ENCODE results near the gene NOP9. TPM values are rescaled to one million over a fixed set of nuclear protein-coding genes. Genes with fewer than 3 reads are reported as not detected.

NOP9 gene, protein sequence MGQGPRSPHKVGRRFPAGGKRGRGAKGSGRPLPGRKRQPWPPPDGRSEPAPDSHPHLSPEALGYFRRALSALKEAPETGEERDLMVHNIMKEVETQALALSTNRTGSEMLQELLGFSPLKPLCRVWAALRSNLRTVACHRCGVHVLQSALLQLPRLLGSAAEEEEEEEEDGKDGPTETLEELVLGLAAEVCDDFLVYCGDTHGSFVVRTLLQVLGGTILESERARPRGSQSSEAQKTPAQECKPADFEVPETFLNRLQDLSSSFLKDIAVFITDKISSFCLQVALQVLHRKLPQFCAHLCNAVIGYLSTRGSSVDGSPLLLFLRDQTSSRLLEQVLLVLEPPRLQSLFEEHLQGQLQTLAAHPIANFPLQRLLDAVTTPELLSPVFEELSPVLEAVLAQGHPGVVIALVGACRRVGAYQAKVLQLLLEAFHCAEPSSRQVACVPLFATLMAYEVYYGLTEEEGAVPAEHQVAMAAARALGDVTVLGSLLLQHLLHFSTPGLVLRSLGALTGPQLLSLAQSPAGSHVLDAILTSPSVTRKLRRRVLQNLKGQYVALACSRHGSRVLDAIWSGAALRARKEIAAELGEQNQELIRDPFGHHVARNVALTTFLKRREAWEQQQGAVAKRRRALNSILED
- 14.8 and 24.7 TPM in 2 replicates for total RNA-seq (ENCODE audit: low replicate concordance)

DNA sequence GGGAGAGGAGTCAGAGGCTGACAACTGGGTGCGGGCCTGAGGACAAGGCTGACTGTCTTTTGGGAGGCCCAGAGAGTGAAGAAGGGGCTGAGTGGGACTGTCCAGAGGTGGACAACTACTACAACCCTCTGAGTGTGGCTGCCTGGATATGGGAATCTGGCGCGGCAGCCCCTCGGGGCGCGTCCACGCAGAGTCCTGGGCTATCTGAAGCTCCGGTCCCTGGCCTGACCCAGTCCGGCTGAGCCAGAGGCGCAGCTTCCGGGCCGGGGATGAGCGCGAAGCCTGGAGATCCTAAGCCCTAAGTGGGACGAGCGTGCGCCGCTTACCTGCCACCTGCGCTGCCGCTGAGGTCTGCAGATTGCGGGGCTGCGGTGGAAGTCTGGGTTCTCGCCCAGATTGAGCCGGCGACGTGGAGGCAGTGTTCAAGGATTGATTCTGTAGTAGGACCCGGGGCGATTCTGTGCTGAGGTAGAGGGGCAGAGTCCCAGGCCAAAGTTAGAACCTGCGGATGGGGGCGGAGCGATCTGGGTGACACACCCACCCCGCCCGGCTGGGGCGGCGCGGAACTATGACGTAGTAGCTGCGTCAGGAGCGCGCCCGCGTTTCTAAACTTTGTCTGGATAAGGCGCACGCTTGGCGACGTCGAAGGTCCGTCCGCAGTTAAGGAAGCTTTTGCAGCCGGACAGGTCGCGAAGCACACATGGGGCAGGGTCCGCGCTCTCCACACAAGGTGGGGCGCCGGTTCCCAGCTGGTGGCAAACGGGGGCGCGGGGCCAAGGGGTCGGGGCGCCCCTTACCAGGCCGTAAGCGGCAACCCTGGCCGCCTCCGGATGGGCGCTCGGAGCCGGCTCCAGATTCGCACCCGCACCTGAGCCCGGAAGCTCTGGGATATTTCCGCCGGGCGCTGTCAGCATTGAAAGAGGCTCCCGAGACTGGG is at the start of gene NOP9, which contains the start of gene DHRS1:
NOP9 (plus strand) TSS at position 596 of the 937 bp plus-strand sequence; CDS start at position 701, 105 bp downstream.
DHRS1 (minus strand) TSS at position 526 of the 937 bp plus-strand sequence. CDS start 674 bp downstream, outside the sequence.
- Mint-ChIP-seq H3K27ac (peak within 1 kb of the TSS; percentile 67), H3K36me3 (peaks cover 16% of the 10 kb centered on the region), H3K27me3 (ENCODE audit: insufficient read depth, low read depth) (peaks cover 4% of the 10 kb centered on the region), H3K4me3 (peak within 1 kb of the TSS; percentile 94), H3K4me1 (peaks cover 25% of the 10 kb centered on the region), H3K9me3 (no peaks in the 10 kb centered on the region)
- Histone ChIP-seq H3F3A (ENCODE audit: low read depth) (peaks cover 12% of the 10 kb centered on the region), H3K4me2 (peak within 1 kb of the TSS; percentile 86), H3K27ac (peak within 1 kb of the TSS; percentile 30), H3K4me1 (peaks cover 16% of the 10 kb centered on the region), H3K9me3 (ENCODE audit: low read depth) (no peaks in the 10 kb centered on the region), H3K36me3 (no peaks in the 10 kb centered on the region), H2AFZ (replicated peaks) (peak within 1 kb of the TSS; percentile 96), H3K79me2 (ENCODE audit: low read depth) (peaks cover 17% of the 10 kb centered on the region), H4K20me1 (ENCODE audit: low read depth) (no peaks in the 10 kb centered on the region), H3K27me3 (no peaks in the 10 kb centered on the region), H3K9ac (peak within 1 kb of the TSS; percentile 83), H3K4me3 (peak within 1 kb of the TSS; percentile 91)
- peak; percentile 96 for DNase-seq (ENCODE audit: low spot score)
- no peak for TF ChIP-seq EZH2 (IDR thresholded peaks at IDR 0.05)
- TF ChIP-seq, protein P1, sequence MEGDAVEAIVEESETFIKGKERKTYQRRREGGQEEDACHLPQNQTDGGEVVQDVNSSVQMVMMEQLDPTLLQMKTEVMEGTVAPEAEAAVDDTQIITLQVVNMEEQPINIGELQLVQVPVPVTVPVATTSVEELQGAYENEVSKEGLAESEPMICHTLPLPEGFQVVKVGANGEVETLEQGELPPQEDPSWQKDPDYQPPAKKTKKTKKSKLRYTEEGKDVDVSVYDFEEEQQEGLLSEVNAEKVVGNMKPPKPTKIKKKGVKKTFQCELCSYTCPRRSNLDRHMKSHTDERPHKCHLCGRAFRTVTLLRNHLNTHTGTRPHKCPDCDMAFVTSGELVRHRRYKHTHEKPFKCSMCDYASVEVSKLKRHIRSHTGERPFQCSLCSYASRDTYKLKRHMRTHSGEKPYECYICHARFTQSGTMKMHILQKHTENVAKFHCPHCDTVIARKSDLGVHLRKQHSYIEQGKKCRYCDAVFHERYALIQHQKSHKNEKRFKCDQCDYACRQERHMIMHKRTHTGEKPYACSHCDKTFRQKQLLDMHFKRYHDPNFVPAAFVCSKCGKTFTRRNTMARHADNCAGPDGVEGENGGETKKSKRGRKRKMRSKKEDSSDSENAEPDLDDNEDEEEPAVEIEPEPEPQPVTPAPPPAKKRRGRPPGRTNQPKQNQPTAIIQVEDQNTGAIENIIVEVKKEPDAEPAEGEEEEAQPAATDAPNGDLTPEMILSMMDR (IDR thresholded peaks at IDR 0.05), result no peak
- TF ChIP-seq EZH2phosphoT487 (IDR thresholded peaks at IDR 0.05), result no peak

DNA sequence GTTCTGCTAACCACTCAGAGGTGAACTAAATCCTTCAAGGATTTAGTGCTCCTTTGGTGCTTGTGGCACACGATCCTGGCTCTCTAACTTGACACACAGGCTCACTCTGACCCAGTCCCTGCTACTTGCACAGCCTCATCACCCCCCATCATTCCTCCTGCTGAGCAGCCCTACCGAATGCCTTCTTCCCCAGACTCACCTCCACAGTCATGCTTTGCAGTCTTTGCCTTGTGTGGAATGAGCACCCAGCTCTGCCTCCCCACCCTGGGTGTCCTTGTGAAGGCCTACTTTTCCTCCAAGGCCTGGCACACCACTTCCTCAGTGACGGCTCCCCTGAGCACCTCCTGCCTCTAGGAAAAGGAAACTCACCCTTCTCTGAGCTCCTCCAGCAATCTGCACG is 49.3 kb upstream of the NOP9 start:
- Mint-ChIP-seq H3K36me3 (no peaks in the 10 kb centered on the region), H3K27ac (peak overlapping the region; percentile 47), H3K27me3 (ENCODE audit: insufficient read depth, low read depth) (peaks cover 4% of the 10 kb centered on the region), H3K4me1 (no peaks in the 10 kb centered on the region), H3K4me3 (peak overlapping the region; percentile 27), H3K9me3 (no peaks in the 10 kb centered on the region)
- TF ChIP-seq EZH2phosphoT487 (IDR thresholded peaks at IDR 0.05) (no peak), EZH2 (IDR thresholded peaks at IDR 0.05) (no peak)
- TF ChIP-seq, protein P1 (IDR thresholded peaks at IDR 0.05), result no peak
- Histone ChIP-seq H3K4me1 (no peaks in the 10 kb centered on the region), H3K4me3 (no peak overlapping the region), H2AFZ (replicated peaks) (no peak overlapping the region), H4K20me1 (ENCODE audit: low read depth) (no peaks in the 10 kb centered on the region), H3K27ac (no peak overlapping the region), H3K4me2 (no peak overlapping the region), H3K36me3 (no peaks in the 10 kb centered on the region), H3K27me3 (no peaks in the 10 kb centered on the region), H3K79me2 (ENCODE audit: low read depth) (no peaks in the 10 kb centered on the region), H3F3A (ENCODE audit: low read depth) (no peaks in the 10 kb centered on the region), H3K9ac (no peak overlapping the region), H3K9me3 (ENCODE audit: low read depth) (no peaks in the 10 kb centered on the region)
- DNase-seq (ENCODE audit: low spot score), result no peak

DNA sequence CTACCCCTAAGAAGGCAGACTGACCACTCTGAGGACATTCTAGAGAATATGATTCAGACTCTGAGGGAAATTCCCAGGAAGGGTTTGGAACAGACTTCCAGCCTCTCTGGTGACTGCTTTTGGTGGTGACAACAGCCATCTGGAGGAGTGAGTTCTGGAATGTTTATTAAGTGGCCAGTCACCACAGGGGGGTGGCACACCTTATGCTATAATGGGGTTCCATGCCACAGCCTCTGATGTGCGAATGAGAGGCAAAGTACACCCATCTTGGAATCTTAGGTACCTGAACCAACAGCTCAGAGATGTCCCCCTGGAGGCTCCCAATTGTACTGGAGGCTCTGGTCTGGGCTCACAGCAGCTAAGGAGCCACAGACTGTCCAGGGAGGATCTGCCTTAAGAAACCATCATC is 47.8 kb upstream of the NOP9 start:
- Histone ChIP-seq H3K36me3 (no peaks in the 10 kb centered on the region), H3K9me3 (ENCODE audit: low read depth) (no peaks in the 10 kb centered on the region), H3K4me2 (no peak overlapping the region), H2AFZ (replicated peaks) (no peak overlapping the region), H3F3A (ENCODE audit: low read depth) (no peaks in the 10 kb centered on the region), H3K4me1 (no peaks in the 10 kb centered on the region), H4K20me1 (ENCODE audit: low read depth) (no peaks in the 10 kb centered on the region), H3K9ac (no peak overlapping the region), H3K4me3 (no peak overlapping the region), H3K27ac (no peak overlapping the region), H3K79me2 (ENCODE audit: low read depth) (no peaks in the 10 kb centered on the region), H3K27me3 (no peaks in the 10 kb centered on the region)
- Mint-ChIP-seq H3K4me3 (no peak overlapping the region), H3K27me3 (ENCODE audit: insufficient read depth, low read depth) (peaks cover 4% of the 10 kb centered on the region), H3K9me3 (no peaks in the 10 kb centered on the region), H3K27ac (no peak overlapping the region), H3K36me3 (no peaks in the 10 kb centered on the region), H3K4me1 (no peaks in the 10 kb centered on the region)
- no peak for DNase-seq (ENCODE audit: low spot score)
- no peak for TF ChIP-seq EZH2phosphoT487 (IDR thresholded peaks at IDR 0.05)
- TF ChIP-seq, protein P1 (IDR thresholded peaks at IDR 0.05), result no peak
- no peak for TF ChIP-seq EZH2 (IDR thresholded peaks at IDR 0.05)
